ENCODE data around the gene ZNF334.

- TF ChIP-seq CTCF (conservative IDR thresholded peaks at IDR 0.05; ENCODE audit: low read length) (no peak), EZH2phosphoT487 (IDR thresholded peaks at IDR 0.05; ENCODE audit: borderline replicate concordance) (no peak)
Observed at GRCh38 chr20:46546936-46547335, 33.6 kb upstream of the ZNF334 start.
